Bone marrow (tissue), 2 donors: ENCODE results near the gene PNISR.
"Not testable (repeated sequence)": the region's sequence is repeated elsewhere in the genome, so short reads cannot be mapped to it uniquely, and the experiment has no call there.

Experiments used
- DNase-seq, 2 donors: peaks; one replicate each; lab custom pipeline; 2025; lab: John Stamatoyannopoulos, UW

The PNISR gene

DNA sequence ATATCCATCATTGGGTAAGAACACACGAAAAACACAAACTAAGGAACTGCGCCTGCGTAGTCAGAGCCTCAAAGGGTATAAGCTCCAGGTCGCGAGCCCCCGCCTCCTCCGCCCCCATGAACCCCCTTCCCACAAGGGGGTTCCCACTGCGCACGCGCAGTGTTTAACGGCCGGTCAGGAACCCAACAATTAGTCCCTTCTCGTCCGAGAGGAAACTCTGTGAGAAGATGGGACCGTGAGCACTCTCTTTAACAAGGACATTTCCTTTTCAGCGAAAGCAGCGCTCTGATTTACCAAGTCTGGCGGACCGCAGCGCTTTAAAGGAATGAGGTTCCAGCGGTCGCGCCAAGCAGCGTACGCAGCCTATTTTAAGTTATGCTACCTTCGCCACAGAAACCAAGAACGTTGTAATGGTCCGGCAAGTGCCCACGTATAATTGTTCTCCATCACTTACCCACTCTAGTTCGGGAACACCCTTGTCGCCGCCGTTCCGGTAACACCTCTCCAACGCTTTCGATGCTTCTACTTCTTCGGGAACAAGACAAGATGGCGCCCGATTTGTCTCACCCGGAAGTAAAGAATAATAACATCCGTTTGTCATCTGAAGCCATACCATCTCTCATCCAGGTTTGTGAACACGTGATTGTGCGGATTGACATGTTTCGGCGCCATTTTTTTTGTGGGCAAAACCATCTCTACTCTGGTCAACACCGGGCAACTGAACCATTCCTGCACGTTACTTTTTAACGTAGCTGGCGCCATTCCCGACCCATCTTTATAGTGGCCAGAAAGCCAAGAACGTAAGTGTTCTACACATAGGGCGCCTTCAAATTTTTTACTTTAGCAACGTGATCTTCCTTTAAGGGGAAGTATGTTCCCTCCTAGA is at the start of gene PNISR:
Gene PNISR, minus strand, starts transcription at position 548 of the 886 bp plus-strand sequence. CDS start 10,649 bp downstream, outside the sequence.
- DNase-seq, result peak; percentile 92 to 96

- DNase-seq, result no peak
Measured at GRCh38 chr6:99473730-99474129, 48.6 kb upstream of the PNISR start.

DNA sequence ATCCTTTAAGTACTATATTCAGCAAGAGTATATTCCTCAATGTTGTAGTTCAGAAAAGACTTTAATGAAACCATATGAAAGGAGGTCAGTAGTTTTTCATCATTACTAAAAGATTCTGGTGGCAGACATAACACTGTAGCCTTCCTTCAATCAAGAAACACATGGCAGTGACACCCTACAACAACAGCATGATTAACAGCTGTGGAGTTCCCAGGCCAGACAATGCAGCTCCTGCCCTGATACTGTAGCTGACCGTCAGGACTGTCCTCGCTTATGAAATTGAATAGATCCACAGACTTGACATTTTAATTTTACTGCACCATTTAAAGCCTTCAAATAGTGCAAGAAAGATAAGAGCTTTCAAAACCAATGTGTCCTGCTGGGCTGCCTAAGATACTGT is 46.5 kb upstream of the PNISR start:
- no peak for DNase-seq

GRCh38 chr6:99467509-99468106 is 42.5 kb upstream of the PNISR start:
- DNase-seq, result peak in 1 of 2 donors; percentile 12

DNA sequence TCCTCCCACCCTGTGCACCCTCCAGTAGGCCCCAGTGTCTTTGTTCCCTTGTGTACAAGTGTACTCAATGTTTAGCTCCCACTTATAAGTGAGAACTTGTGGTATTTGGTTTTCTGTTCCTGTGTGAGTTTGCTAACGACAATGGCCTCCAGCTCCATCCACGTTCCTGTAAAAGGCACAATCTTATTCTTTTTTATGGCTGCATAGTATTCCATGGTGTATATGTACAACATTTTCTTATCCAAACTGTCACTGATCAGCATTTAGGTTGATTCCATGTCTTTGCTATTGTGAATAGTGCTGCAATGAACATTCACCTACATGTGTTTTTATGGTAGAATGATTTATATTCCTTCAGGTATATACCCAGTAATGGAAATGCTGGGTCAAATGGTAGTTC is 34.0 kb upstream of the PNISR start:
- DNase-seq, result not testable (repeated sequence)

- no peak for DNase-seq
Measured at GRCh38 chr6:99458319-99458718, 33.2 kb upstream of the PNISR start.

DNA sequence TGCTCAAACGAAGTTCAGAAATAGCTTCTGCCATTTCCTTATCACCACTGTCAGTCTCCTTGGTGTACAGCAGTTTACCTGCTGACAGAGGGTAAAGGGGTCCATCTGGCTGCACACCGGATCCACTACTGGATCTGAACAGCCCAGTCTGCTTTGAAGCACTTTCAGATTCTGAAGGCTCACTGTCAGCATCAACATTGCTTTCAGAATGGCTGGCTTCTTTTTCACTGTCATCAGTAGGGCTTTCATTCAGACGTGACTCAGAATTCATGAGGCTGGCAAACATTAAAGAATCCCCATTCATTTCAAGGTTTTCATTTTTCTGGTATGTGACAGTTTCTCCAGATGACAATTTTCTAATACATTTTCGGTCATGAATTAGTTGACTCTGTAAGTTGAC is 21.0 kb upstream of the PNISR start:
- no peak for DNase-seq

DNA sequence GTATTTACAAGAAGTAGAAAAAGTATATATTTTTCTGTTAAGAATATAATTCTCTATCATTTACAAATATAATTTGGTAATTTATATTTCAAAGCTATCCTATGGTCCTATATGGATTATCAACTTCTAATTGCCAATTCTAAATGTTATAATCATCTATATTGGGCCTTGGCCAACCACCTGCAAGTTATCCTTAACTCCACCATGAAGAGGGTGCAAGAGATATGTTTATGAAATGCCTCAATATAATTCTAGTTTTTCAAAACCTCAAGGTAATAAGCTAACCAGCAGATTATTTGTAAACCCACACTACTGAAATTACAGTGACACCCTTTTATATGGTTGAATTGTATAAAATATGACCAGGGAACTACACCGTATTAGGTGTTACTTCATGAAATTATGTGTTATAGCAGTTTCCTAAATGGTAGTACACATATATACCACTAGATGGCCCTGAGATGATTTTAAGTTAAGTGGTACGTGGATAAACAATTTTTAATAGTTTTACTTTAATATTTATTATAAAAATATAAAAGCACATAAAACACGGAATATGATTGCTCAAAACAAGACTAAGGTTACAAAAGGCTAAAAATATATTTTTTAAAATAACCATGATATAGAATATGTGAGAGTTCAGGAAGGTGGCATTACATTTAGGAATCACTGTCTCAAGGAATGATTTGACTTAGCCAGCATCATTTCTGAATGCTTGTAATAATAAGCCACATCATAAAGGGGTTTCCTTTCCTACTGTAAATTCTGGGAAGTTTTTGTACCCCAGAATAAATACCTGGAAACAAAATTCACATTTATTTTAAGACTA is 9.8 kb upstream of the PNISR start:
- no peak for DNase-seq

- no peak for DNase-seq
Measured at GRCh38 chr6:99432877-99433276, 7.8 kb upstream of the PNISR start.

GRCh38 chr6:99431901-99432300 is 6.8 kb upstream of the PNISR start:
- DNase-seq, result no peak

DNA sequence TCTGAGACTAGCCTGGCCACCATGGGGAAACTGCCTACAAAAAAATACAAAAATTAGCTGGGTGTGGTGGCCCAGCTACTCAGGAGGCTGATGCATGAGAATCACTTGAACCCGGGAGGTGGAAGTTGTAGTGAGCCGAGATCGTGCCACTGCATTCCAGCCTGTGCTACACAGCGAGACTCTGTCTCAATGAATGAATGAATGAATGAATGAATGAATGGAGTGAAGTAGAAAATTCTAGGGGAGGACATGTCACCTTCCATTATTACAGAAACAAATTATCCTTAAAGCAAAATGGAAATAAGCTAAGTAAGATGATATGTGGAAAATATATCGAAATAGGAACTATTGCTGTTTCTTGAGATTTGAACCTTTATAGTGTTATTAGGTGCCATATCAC is 2.9 kb upstream of the PNISR start:
- no peak for DNase-seq

GRCh38 chr6:99426451-99426757 is 1.3 kb upstream of the PNISR start:
- no peak for DNase-seq

GRCh38 chr6:99425647-99426450 is 741 bp upstream of the PNISR start:
- DNase-seq, result peak; percentile 73 to 75

DNA sequence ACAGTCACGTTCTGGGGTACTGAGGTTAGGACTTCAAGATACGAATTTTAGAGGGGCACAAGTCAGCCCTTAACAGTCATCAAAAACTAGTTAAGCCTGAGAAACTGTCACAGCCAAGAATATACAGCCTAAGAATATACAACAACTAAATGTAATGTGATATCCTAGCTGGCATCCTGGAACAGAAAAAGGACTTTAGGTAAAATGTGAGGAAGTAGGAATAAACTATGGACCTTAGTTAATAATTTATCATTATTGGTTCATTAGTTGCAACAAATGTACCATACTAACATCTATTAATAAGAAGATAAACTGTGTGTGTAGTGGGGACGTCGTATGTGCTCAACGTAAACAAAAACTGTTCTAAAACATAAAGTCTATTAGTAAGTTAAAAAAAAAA is 1.1 kb downstream of the PNISR start:
- DNase-seq, result no peak

DNA sequence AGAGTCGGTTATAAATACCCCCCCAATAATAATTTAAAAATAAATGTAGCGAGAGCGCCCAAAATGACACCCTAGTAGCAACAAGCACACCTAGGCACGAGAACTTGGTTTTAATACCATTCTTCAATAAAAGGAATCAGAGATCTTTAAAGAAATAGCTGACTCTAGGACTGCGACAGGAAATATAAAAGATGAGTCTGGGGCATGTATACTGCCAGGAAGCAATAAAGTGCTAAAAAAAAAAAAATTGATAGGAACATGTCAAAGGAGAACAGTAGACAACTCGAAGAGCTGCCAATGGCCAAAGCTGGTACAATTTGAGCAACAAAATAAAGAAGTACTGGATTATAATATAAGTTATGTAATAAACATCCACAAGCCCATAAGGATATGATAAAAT is 2.2 kb downstream of the PNISR start:
- DNase-seq, result no peak

- DNase-seq, result no peak
Measured at GRCh38 chr6:99416892-99417767, 8.0 kb downstream of the PNISR start.

DNA sequence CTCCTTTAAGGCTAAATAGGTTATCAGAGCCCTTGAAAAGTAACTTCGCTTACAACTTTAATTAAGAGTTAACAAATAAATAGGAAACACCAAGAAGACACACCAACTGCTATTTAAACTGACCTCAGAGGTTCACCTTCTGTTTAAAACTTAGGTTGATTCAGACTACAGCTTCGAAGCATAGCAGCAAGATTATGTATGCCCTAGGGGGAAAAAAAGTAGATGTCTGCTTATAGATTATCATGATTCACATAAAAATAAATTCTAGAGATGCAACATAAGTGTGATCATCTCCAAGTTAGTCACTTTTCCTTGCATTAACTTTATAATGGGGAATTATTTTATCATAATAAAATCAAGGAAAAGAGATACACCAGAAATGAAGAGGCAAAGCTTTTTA is 8.9 kb downstream of the PNISR start:
- no peak for DNase-seq

DNA sequence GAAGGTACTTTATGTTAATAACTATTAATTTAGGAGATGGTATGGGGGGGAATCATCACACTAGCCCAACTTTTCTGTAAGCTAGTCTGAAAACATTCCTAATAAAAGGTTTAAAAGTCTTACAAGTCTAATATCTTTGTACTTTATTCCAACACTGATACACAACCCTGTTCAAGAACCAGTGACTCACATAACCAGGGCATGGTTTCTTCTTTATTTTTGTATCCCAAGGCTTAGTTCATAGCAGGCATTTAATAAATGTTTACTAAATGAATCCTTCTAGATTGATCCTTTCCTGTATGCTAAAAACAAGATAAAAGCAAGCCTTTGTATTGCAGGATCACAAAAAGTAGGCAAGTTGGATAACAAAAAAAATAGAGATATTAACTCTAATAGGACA is 9.7 kb downstream of the PNISR start:
- DNase-seq, result no peak

GRCh38 chr6:99412065-99412464 is 13.0 kb downstream of the PNISR start:
- DNase-seq, result no peak

- no peak for DNase-seq
Measured at GRCh38 chr6:99409672-99410071, 15.4 kb downstream of the PNISR start.

GRCh38 chr6:99407076-99407475 is 18.0 kb downstream of the PNISR start:
- no peak for DNase-seq
